Fibroblast of the aortic adventitia (primary cell): Measurements from ENCODE around the gene LILRA6. TPM values are rescaled to one million over a fixed set of nuclear protein-coding genes. Genes with fewer than 3 reads are reported as not detected.

Experiments used
- DNase-seq: peaks from one replicate; pipeline ENCODE4 v3.0.0-alpha.2; 2010; ENCODE audit warnings: low read depth
- H3K4me3 ChIP-seq: 2 replicates; pipeline ENCODE4 v1.5.1; 2011; ENCODE audit warnings: low read depth, mild to moderate bottlenecking, control low read depth, low read length, moderate library complexity
- CTCF ChIP-seq: IDR thresholded peaks from 2 replicates; pipeline ENCODE4 v1.5.1; 2011; ENCODE audit warnings: mild to moderate bottlenecking, low read length, control low read depth, inconsistent platforms; ENCODE audit not compliant: insufficient read depth
- total RNA-seq: library from RNA; depleted of rRNA; stranded (reverse); fragments of >200 nt; gene quantifications from 2 replicates; pipeline ENCODE4 v1.2.3, GENCODE V29; 2012; ENCODE audit warnings: low replicate concordance

Gene LILRA6
- total RNA-seq, 1 donor = not detected

DNA sequence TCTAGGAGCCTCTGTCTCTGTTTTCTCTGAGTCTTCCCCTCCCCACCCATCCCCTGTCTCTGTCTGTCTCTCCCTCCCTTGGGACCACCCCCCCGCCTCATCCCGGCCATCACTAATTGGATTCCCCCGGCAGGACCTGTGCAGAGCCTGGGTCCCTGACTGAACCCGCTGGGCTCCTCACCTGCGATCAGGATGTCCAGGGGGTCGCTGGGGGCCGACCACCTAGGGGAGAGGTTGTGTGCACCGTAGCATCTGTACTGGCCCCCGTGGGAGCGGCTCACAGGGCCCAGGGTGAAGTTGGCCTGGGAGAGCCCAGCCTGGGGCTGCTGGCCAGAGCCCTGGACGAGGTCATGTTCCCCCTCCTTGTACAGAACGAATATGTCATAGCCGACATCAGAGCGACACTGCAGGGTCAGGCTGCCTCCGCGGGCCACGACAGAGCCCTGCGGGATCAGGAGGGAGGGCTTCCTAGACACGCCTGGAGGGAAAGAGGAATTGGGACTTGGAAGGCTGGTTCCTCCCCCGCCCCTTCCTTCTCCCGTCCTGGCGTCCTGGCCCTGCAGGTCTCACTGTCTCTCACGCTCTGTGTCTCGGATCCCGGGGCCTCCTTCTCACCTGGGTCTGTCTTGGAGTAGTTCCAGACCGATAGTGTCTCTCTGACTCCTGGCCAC is 12.7 kb upstream of the LILRA6 start:
- no peak for DNase-seq
- TF ChIP-seq CTCF = no peak
- no peak overlapping the region for H3K4me3 ChIP-seq

- no peak for TF ChIP-seq CTCF
- DNase-seq = no peak
- H3K4me3 ChIP-seq = no peak overlapping the region
Observed at GRCh38 chr19:54254195-54254906, 11.8 kb upstream of the LILRA6 start.

GRCh38 chr19:54253331-54254194 is 11.0 kb upstream of the LILRA6 start:
- DNase-seq = no peak
- no peak for TF ChIP-seq CTCF
- no peak overlapping the region for H3K4me3 ChIP-seq

DNA sequence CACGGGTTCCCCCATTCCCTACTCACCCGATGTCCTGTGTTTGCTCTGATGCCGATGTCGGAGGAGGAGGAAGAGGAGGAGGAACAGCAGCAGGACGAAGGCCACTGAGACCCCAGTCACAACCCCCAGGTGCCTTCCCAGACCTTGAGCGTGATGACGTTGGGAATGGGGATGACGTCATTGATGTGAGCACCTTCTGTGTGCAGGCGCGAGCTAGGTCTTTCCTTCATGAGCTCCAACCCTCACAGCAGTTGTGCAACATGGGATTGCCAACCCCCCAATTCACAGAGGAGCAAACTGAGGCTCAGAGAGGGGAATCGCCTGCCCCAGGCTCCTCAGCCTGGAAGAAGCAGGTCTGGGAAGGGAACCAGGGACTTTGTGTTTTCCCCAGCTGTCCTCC is 10.3 kb upstream of the LILRA6 start:
- H3K4me3 ChIP-seq = no peak overlapping the region
- no peak for DNase-seq
- TF ChIP-seq CTCF = no peak

DNA sequence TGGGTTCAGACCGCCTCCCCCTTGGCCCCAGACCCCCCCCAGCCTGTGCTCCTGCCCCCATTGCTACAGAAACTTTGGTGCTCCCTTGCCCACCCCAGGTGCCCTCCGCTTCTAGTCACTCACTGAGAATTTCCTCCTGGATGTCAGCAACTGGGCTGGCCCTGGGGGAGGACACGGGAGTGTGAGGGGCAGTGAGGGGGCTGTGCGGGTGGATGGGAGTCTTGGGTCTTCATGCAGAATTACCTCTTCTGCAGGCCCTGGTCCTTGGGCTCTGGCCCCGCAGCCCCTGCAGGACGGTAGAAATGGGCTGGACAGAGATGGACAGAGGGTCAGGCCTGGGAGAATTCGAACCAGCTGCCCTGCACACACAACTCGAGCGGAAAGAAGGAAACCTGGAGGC is 9.7 kb upstream of the LILRA6 start:
- no peak for DNase-seq
- no peak for TF ChIP-seq CTCF
- no peak overlapping the region for H3K4me3 ChIP-seq

GRCh38 chr19:54248016-54248601 is 5.5 kb upstream of the LILRA6 start:
- DNase-seq = no peak
- TF ChIP-seq CTCF = no peak
- H3K4me3 ChIP-seq = no peak overlapping the region
